Endometrium (tissue), 2 donors: ENCODE measurements around the gene FAM221B.

Source experiments
- FAIRE-seq: peaks from 2 replicates; lab custom pipeline; 2012; peaks lifted over from hg19 to GRCh38; lab: Jason Lieb, UNC
- donor health status: control.
- donor health status: control.

FAM221B gene

DNA sequence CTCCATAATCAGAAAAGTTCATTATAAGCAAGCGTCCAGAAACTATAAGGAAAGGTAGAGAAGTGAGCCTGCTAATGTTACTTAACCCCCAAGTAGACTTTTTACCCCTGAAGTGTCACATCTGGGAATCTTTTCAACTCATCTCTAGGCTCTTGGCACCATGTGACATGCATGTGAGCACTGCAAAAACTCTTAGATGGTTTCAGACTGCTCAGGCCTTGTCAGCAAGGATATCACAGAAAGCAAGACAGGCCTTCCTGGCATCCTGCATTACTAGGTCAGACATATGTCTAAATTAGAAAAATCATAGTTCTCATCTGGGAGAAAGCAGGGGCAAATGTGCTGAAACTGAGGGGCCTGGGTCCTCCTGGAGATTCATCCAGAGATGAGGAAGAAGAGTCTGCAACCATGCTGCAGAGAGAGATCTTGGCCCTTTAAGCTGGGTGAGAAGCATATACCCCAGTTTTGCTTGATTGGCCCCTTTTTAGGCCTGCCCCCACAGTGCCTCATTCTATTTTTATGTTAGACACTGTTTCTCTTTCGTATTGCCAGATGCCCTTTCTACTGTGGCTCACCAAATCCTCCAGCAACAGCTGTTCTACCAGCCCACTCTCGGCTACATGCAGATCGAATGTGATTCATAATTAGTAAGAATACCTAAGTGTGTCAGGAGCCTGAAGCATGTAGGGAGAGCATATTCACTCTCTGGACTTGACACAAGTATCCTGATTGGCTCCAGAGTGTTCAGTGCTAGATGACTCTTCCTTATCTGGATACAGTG lies 19.4 kb upstream of the FAM221B start:
- no peak for FAIRE-seq

DNA sequence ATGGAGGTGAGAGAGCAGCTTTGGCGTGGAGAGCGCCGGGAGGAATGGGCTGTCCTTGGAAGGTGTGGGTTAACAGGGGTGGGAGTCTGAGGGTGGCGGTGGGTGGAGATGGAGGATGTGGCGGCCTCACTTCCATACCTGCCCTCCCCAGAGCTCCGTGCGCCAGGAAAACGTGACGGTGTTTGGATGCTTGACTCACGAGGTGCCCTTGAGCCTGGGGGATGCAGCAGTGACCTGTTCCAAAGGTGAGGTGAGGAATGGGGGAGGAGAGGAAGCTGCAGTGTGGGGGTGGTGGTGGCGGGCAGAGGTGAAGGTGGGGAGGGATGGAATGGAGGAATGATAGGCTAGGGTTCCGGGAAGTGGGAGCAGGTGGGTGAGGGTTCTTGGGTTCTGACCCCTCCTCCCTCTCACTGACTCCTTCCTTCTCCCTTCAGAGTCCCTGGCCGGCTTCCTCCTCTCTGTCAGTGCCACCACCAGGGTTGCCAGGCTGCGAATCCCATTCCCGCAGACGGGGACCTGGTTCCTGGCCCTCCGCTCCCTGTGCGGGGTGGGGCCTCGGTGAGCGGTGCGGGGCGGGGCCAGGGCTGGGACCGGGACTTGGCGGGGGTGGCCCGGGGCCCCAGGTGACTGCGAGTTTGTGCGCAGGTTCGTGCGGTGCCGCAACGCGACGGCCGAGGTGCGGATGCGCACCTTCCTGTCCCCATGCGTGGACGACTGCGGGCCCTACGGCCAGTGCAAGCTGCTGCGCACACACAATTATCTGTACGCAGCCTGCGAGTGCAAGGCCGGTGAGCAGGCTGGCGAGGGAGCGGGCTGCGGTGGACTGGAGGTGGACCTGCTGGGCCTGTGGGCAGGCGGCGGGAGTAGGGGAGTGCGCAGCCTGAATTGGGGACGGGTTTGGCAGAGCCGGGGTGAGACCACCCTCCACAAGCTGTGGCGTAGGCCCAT lies 17.6 kb upstream of the FAM221B start:
- FAIRE-seq, result no peak

DNA sequence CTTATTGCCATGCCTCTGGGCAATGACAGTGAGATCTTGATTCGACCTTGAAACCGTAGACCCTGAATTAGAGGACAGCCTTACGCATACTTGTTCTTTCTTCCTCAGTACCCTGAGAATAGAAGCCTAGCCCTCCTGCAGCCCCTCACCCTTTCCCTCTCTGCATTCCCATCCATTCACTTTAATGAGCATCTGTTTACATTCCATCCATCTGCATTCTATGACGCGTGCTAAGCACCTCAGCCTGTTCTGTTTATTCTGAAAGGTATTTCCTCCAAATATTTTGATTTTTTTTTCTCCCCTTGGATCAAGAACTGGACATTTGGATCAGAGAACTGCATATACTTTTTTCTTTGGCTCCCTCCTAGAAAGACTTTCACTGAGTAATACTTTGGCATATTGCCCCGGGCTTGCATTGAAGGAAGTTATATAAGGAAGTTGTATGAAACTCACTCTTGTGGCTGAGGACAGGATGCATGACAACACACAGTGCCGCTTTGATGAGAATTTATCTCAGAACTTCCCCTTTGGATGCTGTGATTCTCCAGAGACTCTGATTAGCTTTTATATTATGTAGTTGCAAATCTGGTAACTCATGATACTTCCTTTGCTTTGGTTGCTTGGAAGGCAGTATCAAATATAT lies 16.2 kb upstream of the FAM221B start:
- FAIRE-seq, result peak; percentile 48

DNA sequence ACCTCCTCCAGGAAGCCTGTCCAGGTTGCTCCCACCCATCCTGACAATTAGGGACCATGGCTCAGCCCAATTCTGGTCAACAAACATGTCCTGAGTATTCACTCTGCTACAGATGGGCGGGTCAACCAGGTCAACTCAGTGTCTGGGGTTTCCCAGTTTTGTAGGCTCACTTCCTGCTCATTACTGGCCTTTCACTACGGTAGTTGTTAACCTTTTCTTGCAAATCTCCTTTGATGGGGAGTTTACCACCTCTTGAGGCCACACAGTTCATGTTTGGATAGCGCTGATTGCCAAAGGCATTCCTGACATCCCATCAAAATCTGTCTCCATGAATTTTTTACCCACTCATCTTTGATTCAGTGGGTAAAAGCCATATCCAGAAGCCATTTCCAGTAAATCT lies 14.3 kb upstream of the FAM221B start:
- no peak for FAIRE-seq

DNA sequence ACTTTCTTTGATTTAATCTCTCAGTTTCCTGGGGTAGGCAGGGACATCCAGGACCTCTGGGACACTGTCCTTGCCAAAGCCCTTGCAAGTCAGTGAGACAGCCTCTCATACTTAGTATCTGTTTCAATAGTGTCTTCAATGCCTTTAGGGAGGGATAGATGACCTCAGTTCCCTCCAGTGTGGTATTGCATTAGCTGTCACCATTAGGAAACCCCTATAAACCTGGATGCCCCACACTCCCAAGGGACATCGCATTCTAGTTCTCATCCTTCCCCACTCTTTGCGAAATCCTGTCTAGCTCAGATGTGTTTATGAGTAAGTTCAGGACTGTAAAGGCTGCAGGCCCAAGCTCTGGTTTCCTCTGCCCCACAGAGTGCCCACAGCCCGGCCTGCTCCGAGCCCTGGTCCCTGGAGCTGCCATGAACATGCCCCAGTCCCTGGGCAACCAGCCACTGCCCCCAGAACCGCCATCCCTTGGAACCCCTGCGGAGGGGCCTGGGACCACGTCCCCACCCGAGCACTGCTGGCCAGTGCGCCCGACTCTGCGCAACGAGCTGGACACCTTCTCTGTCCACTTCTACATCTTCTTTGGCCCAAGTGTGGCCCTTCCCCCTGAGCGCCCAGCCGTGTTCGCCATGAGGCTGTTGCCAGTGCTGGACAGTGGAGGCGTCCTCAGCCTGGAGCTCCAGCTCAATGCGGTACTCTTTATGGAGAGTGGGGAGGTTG lies 13.7 kb upstream of the FAM221B start:
- FAIRE-seq, result no peak

DNA sequence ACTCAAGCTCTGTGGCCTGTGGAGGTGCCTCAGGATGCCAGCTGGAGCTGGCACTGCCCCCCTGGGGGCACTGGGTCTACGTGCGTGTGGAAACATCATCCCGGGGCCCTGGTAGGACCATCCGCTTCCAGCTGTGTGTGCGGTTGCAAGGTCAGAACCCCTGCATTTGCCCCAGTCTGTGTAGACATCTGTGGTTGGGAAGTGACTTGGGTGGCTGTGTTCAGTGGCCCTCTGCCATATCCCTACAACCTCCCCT lies 13.0 kb upstream of the FAM221B start:
- FAIRE-seq, result no peak

DNA sequence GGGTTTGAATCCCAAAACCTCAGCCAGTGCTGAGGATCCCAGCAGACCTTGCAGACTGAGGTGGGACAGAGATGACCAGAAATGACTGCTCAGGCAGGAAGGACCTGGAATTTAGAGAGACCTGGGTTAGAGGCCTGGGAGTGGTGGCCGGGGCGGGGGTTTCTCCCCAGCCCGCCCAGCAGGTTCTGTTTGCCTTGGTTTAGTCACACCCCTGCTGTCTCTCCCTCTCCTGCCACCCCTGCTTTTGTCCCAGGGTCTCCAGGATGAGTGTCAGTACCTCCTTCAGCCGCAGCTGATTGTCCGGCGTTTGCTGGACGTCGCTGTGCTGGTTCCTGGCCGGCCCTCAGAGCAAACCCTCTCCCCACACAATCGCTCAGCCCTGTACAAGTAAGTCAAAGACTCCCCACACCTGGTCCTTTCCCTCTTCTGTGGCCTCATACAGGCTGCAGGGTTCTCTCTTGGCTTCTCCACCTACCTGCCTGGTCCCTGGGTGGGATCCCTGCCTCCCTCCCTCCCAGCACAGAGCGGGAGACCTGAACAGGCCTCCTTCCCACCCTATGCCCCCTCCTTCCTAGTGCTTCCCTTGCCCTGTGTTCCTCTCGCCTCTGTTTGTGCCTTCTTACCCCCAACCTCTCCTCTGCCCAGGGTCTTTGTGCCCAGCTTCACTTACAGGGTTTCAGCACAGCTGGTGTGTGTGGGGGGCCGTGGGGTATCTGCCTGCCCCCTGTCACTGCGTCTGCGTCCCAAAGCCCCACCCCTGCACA lies 12.5 kb upstream of the FAM221B start:
- FAIRE-seq, result no peak

DNA sequence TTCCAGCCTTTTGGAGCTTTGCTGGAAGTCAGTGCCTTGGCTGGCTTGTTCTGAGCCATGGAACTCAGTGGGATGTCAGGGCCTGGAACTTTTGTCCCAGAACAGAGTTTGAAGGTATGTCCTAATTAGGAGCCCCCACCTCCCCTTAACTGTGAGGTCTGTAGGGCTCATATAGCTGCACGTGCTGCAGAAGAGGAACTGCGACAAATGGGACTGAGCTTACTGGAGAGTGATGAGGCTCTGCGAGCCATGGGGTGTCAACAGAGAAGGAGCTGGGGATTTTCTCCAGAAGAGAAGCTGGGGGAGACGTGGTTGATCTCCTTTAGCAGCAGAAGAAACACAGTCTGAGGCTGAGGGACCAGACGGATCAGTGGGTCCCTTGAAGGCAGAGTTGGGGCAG lies 11.4 kb upstream of the FAM221B start:
- FAIRE-seq, result no peak

DNA sequence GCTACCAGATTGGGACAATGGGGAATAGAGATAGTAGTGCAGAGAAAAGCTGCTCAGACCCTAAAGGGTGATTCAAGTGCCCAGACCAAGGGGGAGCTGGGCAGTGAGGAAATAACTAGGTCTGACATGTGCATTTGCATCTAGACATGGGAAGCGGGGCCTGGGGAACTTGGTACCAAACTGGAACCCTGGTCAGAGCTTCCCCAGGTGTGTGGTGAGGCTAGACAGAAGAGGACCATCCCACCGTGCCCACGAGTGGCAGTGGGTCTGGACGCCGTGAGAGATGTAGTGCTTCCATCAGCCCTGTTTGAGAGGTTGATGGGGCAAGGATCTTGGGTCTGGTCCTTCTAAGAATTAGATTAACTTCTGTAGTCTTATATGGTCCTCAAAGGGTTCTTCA lies 8.1 kb upstream of the FAM221B start:
- FAIRE-seq, result no peak

DNA sequence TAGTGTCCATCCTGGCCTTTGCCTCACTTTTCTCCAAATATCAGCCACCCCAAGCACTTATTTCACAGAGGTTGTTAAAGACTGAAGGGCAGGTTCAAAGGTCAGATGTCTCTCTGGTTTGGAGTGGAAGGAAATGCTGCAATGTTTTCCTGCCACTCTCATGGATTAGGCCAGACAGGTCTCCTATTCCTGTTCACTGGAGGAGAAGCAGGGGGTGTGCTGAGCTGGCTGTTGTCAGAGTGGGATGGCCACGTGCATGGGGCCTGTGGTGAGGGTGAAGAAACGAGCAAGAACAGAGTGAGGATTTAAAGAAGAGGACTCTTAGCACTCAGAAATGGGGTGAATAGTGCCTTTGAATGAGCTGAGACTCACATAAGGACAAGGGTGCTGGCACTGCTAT lies 7.2 kb upstream of the FAM221B start:
- no peak for FAIRE-seq

DNA sequence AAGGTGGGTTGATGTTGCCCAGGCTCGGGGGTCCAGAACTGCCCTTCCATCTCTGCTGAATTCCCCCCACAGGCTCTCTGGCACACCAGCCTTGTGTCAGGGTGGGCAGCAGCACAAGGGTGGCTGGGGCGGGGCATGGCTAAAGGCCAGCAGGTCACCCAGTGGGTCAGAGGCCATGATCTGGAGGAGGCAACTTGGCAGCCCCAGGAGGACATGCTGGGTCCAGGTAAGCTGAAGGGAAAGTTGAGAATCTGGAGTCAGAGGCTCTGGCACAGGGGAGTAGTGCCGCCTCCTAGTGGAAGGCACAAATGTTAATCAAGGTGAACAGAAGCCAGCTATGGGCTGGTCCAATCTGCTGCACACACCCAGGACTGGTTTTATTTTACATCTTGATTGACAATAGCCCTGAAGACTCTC lies 6.7 kb upstream of the FAM221B start:
- FAIRE-seq, result no peak

DNA sequence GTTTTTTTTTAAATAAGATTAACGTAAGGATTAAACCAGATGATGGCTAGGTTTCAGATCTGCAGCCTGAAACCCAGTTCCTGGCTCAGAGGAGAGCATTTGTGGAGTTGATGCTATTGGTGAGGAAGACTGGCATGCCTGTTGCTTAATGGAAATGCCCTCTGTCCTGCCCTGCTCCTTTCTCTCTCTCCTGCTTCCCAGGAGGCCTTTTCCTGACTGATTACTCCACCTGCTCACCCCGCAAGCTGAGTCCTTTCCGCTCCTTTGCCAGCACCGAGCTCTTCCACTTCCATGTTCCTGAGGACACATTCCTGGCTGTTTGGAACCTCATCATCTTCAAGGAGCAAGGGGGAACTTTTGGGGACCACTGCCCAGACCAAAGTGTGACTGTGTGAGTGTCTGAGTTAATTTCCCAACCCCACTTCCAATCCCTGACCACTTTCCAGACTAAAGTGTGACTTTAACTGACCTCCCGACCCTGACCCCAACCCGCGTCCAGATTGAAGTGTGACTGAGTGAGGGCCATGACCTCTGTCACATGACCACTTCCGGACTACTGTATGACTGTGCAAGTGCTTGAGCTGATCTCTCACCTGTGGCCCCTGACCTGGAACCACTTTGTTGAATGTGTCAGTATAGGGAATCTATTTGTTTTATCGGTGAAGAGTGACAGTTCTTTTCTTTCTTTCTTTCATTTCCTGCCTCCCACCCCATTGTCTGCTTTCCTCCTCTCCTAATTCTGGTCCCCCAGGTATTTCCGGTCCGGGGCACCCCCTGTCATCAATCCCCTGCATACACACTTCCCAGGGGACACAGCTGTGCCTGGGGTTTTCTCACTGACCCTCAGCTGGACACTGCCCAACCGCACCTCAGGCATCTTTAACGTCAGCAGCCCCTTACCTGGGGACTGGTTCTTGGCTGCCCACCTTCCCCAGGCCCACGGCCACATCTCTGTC lies 6.0 kb upstream of the FAM221B start:
- no peak for FAIRE-seq

DNA sequence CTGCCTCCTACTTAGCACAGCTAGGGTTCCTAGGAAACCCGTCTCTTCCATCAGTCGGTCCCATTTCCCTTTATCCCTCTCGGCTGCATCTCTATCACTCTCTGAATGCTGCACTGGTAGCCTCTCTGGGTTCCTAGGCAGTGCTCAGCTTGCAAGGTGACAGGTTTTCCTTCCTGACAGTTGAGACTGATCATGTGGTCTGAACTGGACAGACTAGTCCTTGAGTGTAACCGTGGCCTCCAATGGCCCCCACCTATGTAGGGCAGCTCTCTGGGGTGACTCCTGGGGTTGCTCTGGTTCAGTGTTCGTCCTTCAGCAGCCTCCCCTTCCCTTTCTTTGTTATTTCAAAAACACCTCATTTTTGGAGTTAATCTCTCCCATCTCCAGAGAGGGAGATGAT lies 4.3 kb upstream of the FAM221B start:
- no peak for FAIRE-seq

DNA sequence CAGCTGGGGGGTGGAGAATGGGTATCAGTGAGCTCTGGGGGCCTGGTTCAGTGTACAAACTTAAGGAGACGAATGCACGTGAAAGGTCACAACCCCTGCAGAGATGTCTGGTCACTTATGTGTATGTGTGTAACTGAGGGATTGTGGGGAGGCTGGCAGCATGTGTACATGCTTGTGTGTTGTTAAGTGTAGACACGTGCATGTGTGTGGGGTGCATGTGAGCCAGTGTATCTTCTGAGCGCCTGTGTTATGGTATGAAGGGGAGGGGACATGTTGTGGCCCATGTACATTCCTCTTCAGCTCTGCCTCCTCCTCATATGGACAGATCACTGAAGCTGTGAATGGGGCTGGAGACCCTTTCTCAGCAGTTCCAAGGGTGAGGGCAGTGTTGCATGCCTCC lies 2.5 kb upstream of the FAM221B start:
- no peak for FAIRE-seq

DNA sequence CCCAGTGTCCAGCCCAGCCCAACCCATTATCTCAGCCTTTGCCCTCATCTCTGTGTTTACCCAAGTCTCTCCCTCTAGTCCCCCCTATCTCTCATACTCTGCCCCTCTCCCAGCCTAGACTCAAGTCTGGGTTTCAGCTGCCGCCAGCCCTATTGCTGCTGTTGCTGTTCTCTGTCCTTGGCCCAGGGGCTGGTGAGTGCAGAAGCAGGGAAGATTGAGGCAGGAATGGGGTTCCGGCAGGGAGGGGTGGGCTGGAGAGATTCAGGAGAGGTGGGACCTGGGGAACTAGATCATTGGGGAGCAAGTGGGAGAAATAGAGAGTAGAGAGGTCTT lies 1.2 kb upstream of the FAM221B start:
- FAIRE-seq, result no peak

DNA sequence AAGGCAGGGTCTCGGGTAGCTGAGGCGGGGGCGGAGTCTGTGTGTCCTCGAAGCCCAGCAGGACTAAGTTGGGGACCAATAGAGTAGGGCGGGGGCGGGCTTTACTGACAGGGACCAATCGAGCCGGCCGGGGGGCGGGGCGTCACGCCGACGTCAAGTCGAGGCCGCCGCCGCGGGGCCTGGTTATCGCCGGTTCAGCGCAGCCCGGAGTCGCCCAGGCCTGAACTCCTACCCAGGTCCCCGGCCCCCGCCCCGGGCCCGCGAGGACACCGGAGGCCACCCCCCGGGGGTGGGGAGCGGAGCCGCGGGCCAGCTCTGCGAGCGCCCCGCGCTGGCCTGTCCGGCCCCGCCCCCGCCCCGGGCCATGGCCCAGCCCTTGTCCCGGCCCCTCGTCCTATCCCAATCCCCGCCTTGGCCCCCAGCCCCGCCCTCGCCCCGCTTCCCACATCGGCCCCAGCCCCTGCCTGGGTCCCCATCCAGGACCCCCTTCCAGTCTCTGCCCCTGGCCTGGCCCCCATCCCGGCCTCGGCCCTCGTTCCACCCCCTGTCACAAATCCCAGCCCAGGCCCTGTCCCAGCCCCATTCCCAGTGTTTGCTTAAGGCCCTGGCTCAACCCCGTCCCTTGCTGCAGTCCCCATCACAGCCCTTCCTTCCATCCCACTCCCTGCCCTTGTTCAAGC lies 692 bp upstream of the FAM221B start, which contains the start of gene TMEM8B:
TMEM8B (plus strand) TSS at position 145 of the 680 bp plus-strand sequence; CDS start at position 365, 220 bp downstream.
- FAIRE-seq, result no peak

DNA sequence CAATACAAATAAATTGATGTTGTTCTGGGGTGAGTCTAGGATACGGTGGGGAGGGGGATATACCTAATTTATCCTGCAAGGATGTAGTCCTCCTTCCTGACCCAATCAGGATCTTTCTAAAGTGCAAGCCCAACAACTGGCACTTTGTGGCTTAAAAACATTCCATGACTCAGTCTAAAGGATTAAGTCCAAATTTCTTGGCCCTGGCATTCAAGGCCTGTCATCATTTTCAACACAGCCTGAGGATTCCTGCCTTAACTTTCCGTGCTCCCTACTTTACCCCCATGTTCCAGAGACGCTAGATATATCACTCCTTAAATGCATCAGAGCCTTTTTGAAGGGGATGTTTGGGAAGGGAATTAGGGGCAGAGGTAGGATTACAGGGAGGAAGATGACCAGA lies 1.0 kb downstream of the FAM221B start:
- FAIRE-seq, result no peak

DNA sequence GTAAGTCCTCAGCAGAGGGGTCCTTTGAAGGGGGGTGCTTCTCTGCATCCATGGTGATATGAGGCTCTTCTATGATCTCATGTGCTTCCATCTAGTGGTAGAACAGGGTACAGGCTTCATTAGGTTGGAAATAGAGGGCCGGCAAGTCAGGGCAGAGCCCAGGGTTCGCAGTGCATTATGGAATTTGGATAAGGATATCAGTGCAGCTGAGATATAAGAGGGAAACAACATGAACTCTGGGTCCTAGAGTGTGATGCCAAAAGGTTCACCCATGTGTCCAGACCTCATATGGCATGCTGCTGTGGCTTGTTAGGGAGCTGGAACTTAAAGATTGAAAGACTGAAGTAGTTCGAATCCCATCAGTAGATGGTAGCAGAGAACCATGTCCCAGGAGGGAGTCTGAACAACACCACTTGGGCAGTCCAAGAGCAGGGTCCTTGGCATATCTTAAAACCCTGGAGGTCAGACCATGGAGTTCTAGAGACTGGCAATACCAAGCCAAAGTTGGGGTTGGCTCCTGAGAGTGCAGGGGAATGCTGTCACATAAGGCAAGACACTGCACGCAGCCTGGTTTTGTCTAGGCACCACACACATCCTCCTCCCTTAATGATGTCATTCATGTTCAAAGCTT lies 2.3 kb downstream of the FAM221B start:
- FAIRE-seq, result no peak

DNA sequence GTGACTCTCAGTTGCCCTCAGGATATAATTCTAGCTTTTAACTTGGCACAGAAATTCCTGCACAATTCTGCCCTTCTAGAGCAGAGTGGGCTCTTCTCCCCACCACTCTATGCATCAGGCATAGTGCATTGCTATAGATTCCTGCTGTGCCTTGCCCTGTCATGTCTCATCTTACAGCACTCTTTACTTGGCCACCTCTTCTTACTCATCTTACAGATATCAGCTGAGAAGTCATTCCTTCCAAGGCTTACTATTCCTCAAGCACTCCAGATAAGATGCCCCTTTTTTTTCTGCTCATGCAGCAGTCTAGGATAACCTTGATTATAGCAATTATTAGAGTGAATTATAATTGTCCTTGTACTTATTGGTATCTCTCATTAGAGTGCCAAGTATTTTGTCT lies 5.6 kb downstream of the FAM221B start:
- FAIRE-seq, result no peak
